ENCODE data around the gene SEMA4F. TPM values are rescaled to one million over a fixed set of nuclear protein-coding genes. Genes with fewer than 3 reads are reported as not detected.
A peak's percentile ranks its signal among the peaks of the same experiment; 100 is the strongest.

Gene SEMA4F
- total RNA-seq, 2 experiments from 2014 or later = 6.6 to 8.2 TPM

GRCh38 chr2:74702001-74702715 lies 48.1 kb downstream of the SEMA4F start:
- no peaks in the 10 kb centered on the region for H3K9me3 Mint-ChIP-seq
- DNase-seq = no peak
- H3K27me3 Mint-ChIP-seq = peaks cover 6% of the 10 kb centered on the region
- ChIA-PET CTCF (interaction anchor here (1.5 to 1.9 kb wide), 2 partner anchors 11 to 13 kb away, joined by 3 to 4 read pairs; no protein-coding TSS in a partner anchor), POLR2A (no interaction called here)
- no peaks in the 10 kb centered on the region for H3K36me3 Mint-ChIP-seq (ENCODE audit: low read depth)
- H3K4me3 Mint-ChIP-seq = no peak overlapping the region
- no peaks in the 10 kb centered on the region for H3K4me1 Mint-ChIP-seq
- no peak overlapping the region for H3K27ac Mint-ChIP-seq

GRCh38 chr2:74703373-74703772 lies 49.3 kb downstream of the SEMA4F start:
- no peak for DNase-seq
- H3K4me3 Mint-ChIP-seq = no peak overlapping the region
- no peaks in the 10 kb centered on the region for H3K36me3 Mint-ChIP-seq (ENCODE audit: low read depth)
- no peaks in the 10 kb centered on the region for H3K4me1 Mint-ChIP-seq
- POLR2A ChIA-PET = interaction anchor here (1.0 kb wide), 1 partner anchor 181 kb away, joined by 3 read pairs; no protein-coding TSS in a partner anchor
- no peaks in the 10 kb centered on the region for H3K9me3 Mint-ChIP-seq
- CTCF ChIA-PET = interaction anchor here (1.5 kb wide), 2 partner anchors 13 to 174 kb away, joined by 3 to 5 read pairs; no protein-coding TSS in a partner anchor
- no peak overlapping the region for H3K27ac Mint-ChIP-seq
- peaks cover 8% of the 10 kb centered on the region for H3K27me3 Mint-ChIP-seq

GRCh38 chr2:74704216-74704615 lies 50.2 kb downstream of the SEMA4F start:
- Mint-ChIP-seq H3K27ac (no peak overlapping the region), H3K9me3 (no peaks in the 10 kb centered on the region), H3K4me1 (no peaks in the 10 kb centered on the region), H3K27me3 (peaks cover 11% of the 10 kb centered on the region), H3K36me3 (ENCODE audit: low read depth) (no peaks in the 10 kb centered on the region), H3K4me3 (no peak overlapping the region)
- DNase-seq = no peak
- ChIA-PET POLR2A (no interaction called here), CTCF (interaction anchor here (1.5 kb wide), 1 partner anchor 173 kb away, joined by 5 read pairs; no protein-coding TSS in a partner anchor)

GRCh38 chr2:74706741-74707140 lies 52.7 kb downstream of the SEMA4F start:
- H3K4me3 Mint-ChIP-seq = no peak overlapping the region
- ChIA-PET POLR2A (no interaction called here), CTCF (interaction anchor here (1.5 kb wide), 1 partner anchor 170 kb away, joined by 3 read pairs; no protein-coding TSS in a partner anchor)
- H3K4me1 Mint-ChIP-seq = no peaks in the 10 kb centered on the region
- H3K27me3 Mint-ChIP-seq = peaks cover 8% of the 10 kb centered on the region
- H3K9me3 Mint-ChIP-seq = no peaks in the 10 kb centered on the region
- no peaks in the 10 kb centered on the region for H3K36me3 Mint-ChIP-seq (ENCODE audit: low read depth)
- no peak overlapping the region for H3K27ac Mint-ChIP-seq
- DNase-seq = no peak

GRCh38 chr2:74707837-74708236 lies 53.8 kb downstream of the SEMA4F start:
- H3K27ac Mint-ChIP-seq = no peak overlapping the region
- H3K9me3 Mint-ChIP-seq = no peaks in the 10 kb centered on the region
- peaks cover 8% of the 10 kb centered on the region for H3K27me3 Mint-ChIP-seq
- H3K4me3 Mint-ChIP-seq = no peak overlapping the region
- no peaks in the 10 kb centered on the region for H3K4me1 Mint-ChIP-seq
- POLR2A ChIA-PET = no interaction called here
- CTCF ChIA-PET = no interaction called here
- H3K36me3 Mint-ChIP-seq (ENCODE audit: low read depth) = no peaks in the 10 kb centered on the region
- DNase-seq = no peak

- H3K4me3 Mint-ChIP-seq = no peak overlapping the region
- DNase-seq = no peak
- H3K4me1 Mint-ChIP-seq = no peaks in the 10 kb centered on the region
- no peaks in the 10 kb centered on the region for H3K36me3 Mint-ChIP-seq (ENCODE audit: low read depth)
- H3K9me3 Mint-ChIP-seq = no peaks in the 10 kb centered on the region
- H3K27me3 Mint-ChIP-seq = peaks cover 8% of the 10 kb centered on the region
- CTCF ChIA-PET = no interaction called here
- POLR2A ChIA-PET = no interaction called here
- H3K27ac Mint-ChIP-seq = no peak overlapping the region
Measured at GRCh38 chr2:74708296-74708695, 54.2 kb downstream of the SEMA4F start.

- no peaks in the 10 kb centered on the region for H3K4me1 Mint-ChIP-seq
- H3K36me3 Mint-ChIP-seq (ENCODE audit: low read depth) = no peaks in the 10 kb centered on the region
- H3K27ac Mint-ChIP-seq = no peak overlapping the region
- peaks cover 8% of the 10 kb centered on the region for H3K27me3 Mint-ChIP-seq
- CTCF ChIA-PET = interaction anchor here (1.1 kb wide), 1 partner anchor 168 kb away, joined by 3 read pairs; no protein-coding TSS in a partner anchor
- DNase-seq = no peak
- no peak overlapping the region for H3K4me3 Mint-ChIP-seq
- POLR2A ChIA-PET = no interaction called here
- no peaks in the 10 kb centered on the region for H3K9me3 Mint-ChIP-seq
Measured at GRCh38 chr2:74708883-74709282, 54.8 kb downstream of the SEMA4F start.

- H3K4me3 Mint-ChIP-seq = no peak overlapping the region
- peaks cover 15% of the 10 kb centered on the region for H3K27me3 Mint-ChIP-seq
- ChIA-PET CTCF (interaction anchor here (1.9 to 6.9 kb wide), 3 partner anchors 22 to 164 kb away, joined by 6 to 104 read pairs (median 8); no protein-coding TSS in a partner anchor), POLR2A (no interaction called here)
- H3K27ac Mint-ChIP-seq = no peak overlapping the region
- H3K9me3 Mint-ChIP-seq = no peaks in the 10 kb centered on the region
- no peaks in the 10 kb centered on the region for H3K36me3 Mint-ChIP-seq (ENCODE audit: low read depth)
- DNase-seq = no peak
- peaks cover 8% of the 10 kb centered on the region for H3K4me1 Mint-ChIP-seq
Measured at GRCh38 chr2:74712223-74713053, 58.4 kb downstream of the SEMA4F start.

- Mint-ChIP-seq H3K9me3 (no peaks in the 10 kb centered on the region), H3K36me3 (ENCODE audit: low read depth) (no peaks in the 10 kb centered on the region), H3K27ac (no peak overlapping the region), H3K4me3 (peak overlapping the region; percentile 74), H3K4me1 (peaks cover 8% of the 10 kb centered on the region), H3K27me3 (peaks cover 9% of the 10 kb centered on the region)
- ChIA-PET CTCF (interaction anchor here (1.0 to 6.9 kb wide), 15 partner anchors 16 to 172 kb away, joined by 3 to 104 read pairs (median 4); partner anchors contain the start of gene HK2), POLR2A (interaction anchor here (1.3 kb wide), 1 partner anchor 163 kb away, joined by 4 read pairs; no protein-coding TSS in a partner anchor)
- DNase-seq = no peak
Measured at GRCh38 chr2:74714691-74715080, 60.6 kb downstream of the SEMA4F start.

- Mint-ChIP-seq H3K4me1 (peaks cover 8% of the 10 kb centered on the region), H3K27ac (no peak overlapping the region), H3K27me3 (peaks cover 13% of the 10 kb centered on the region), H3K36me3 (ENCODE audit: low read depth) (no peaks in the 10 kb centered on the region), H3K9me3 (no peaks in the 10 kb centered on the region), H3K4me3 (peak overlapping the region; percentile 74)
- CTCF ChIA-PET = interaction anchor here (0.7 to 6.9 kb wide), 17 partner anchors 13 to 171 kb away, joined by 3 to 104 read pairs (median 4); partner anchors contain the start of gene HK2
- POLR2A ChIA-PET = interaction anchor here (1.3 kb wide), 1 partner anchor 162 kb away, joined by 4 read pairs; no protein-coding TSS in a partner anchor
- peak; percentile 81 for DNase-seq
Measured at GRCh38 chr2:74715081-74715791, 61.2 kb downstream of the SEMA4F start.

GRCh38 chr2:74715880-74716279 lies 61.8 kb downstream of the SEMA4F start:
- POLR2A ChIA-PET = interaction anchor here (1.3 kb wide), 1 partner anchor 162 kb away, joined by 4 read pairs; no protein-coding TSS in a partner anchor
- no peaks in the 10 kb centered on the region for H3K9me3 Mint-ChIP-seq
- peak overlapping the region; percentile 60 for H3K4me3 Mint-ChIP-seq
- DNase-seq = no peak
- no peak overlapping the region for H3K27ac Mint-ChIP-seq
- CTCF ChIA-PET = interaction anchor here (0.9 to 6.9 kb wide), 8 partner anchors 14 to 170 kb away, joined by 3 to 104 read pairs (median 4); no protein-coding TSS in a partner anchor
- H3K4me1 Mint-ChIP-seq = peaks cover 8% of the 10 kb centered on the region
- no peaks in the 10 kb centered on the region for H3K36me3 Mint-ChIP-seq (ENCODE audit: low read depth)
- H3K27me3 Mint-ChIP-seq = peaks cover 13% of the 10 kb centered on the region

- Mint-ChIP-seq H3K9me3 (no peaks in the 10 kb centered on the region), H3K27me3 (peaks cover 21% of the 10 kb centered on the region), H3K4me1 (peaks cover 8% of the 10 kb centered on the region), H3K27ac (no peak overlapping the region), H3K36me3 (ENCODE audit: low read depth) (no peaks in the 10 kb centered on the region), H3K4me3 (no peak overlapping the region)
- POLR2A ChIA-PET = no interaction called here
- DNase-seq = no peak
- CTCF ChIA-PET = interaction anchor here (1.1 to 1.8 kb wide), 2 partner anchors 156 to 157 kb away, joined by 4 to 6 read pairs; no protein-coding TSS in a partner anchor
Measured at GRCh38 chr2:74719066-74719465, 65.0 kb downstream of the SEMA4F start.

Measured in activated CD4-positive, alpha-beta memory T cell treated with anti-CD3 and anti-CD28 coated beads, Interleukin-2, amount 10 ng/mL, durations not matched to agents 7 days and 5 days (primary cell).